Measurements from ENCODE around the gene SRSF3.

The SRSF3 gene

GRCh38 chr6:36624461-36625157, 30.4 kb downstream of the SRSF3 start:
- FAIRE-seq: no peak

GRCh38 chr6:36625158-36625919, 31.2 kb downstream of the SRSF3 start:
- FAIRE-seq: no peak

GRCh38 chr6:36626636-36627035, 32.5 kb downstream of the SRSF3 start:
- FAIRE-seq: no peak

GRCh38 chr6:36627141-36627540, 33.0 kb downstream of the SRSF3 start:
- FAIRE-seq: no peak

- no peak for FAIRE-seq
These were observed 33.7 kb downstream of the SRSF3 start for GRCh38 chr6:36627801-36628246.

GRCh38 chr6:36629784-36630183, 35.6 kb downstream of the SRSF3 start:
- no peak for FAIRE-seq

- no peak for FAIRE-seq
These were observed 37.3 kb downstream of the SRSF3 start for GRCh38 chr6:36631326-36632011.

GRCh38 chr6:36633370-36633769, 39.2 kb downstream of the SRSF3 start:
- FAIRE-seq: no peak

- FAIRE-seq: no peak
These were observed 39.8 kb downstream of the SRSF3 start for GRCh38 chr6:36633915-36634314.

GRCh38 chr6:36634317-36635108, 40.4 kb downstream of the SRSF3 start:
- FAIRE-seq: no peak

- no peak for FAIRE-seq
These were observed 42.1 kb downstream of the SRSF3 start for GRCh38 chr6:36636283-36636682.

- FAIRE-seq: no peak
These were observed 42.7 kb downstream of the SRSF3 start for GRCh38 chr6:36636687-36637418.

GRCh38 chr6:36638579-36638978, 44.4 kb downstream of the SRSF3 start:
- no peak for FAIRE-seq

- no peak for FAIRE-seq
These were observed 45.1 kb downstream of the SRSF3 start for GRCh38 chr6:36639171-36639808.

- FAIRE-seq: no peak
These were observed 47.4 kb downstream of the SRSF3 start for GRCh38 chr6:36641543-36641942.

GRCh38 chr6:36642913-36643817, 49.0 kb downstream of the SRSF3 start:
- FAIRE-seq: no peak

- no peak for FAIRE-seq
These were observed 49.8 kb downstream of the SRSF3 start for GRCh38 chr6:36643977-36644376.

GRCh38 chr6:36649086-36649485, 54.9 kb downstream of the SRSF3 start:
- FAIRE-seq: no peak

GRCh38 chr6:36649701-36650484, 55.7 kb downstream of the SRSF3 start:
- FAIRE-seq: no peak
